OCI-LY3 (cell line): ENCODE data around the gene PXDC1.

Experiments
- H2AFZ ChIP-seq: fragments of 200-600, 300-600 bp; shearing (Covaris generic); 2 replicates; pipeline ENCODE4 v1.6.0; 2014; ENCODE audit warnings: antibody characterized with exemption, low read depth, low read length
- H3K27ac ChIP-seq: fragments of 200-600, 300-600 bp; sonication (generic); 2 replicates; pipeline ENCODE4 v1.5.1; 2014; ENCODE audit warnings: mild to moderate bottlenecking, low read length, moderate library complexity, mixed read lengths
- H3K27me3 ChIP-seq: fragments of 200-600, 300-600 bp; sonication (generic); 2 replicates; pipeline ENCODE4 v1.6.1; 2014; ENCODE audit warnings: low read depth, low read length, mixed read lengths
- H3K36me3 ChIP-seq: fragments of 200-600, 300-600 bp; sonication (generic); replicated peaks from 2 replicates; pipeline ENCODE3; 2014; ENCODE audit warnings: low read depth, low read length, mixed read lengths
- H3K4me1 ChIP-seq: fragments of 300-600, 200-600 bp; sonication (generic); 2 replicates; pipeline ENCODE4 v1.6.1; 2014; ENCODE audit warnings: low read length, mixed read lengths
- H3K4me2 ChIP-seq: fragments of 200-600, 300-600 bp; sonication (generic); 2 replicates; pipeline ENCODE4 v1.6.1; 2014; ENCODE audit warnings: low read length, mixed read lengths
- H3K4me3 ChIP-seq: fragments of 300-600, 200-600 bp; sonication (generic); 2 replicates; pipeline ENCODE4 v1.5.1; 2014; ENCODE audit warnings: antibody characterized with exemption, mild to moderate bottlenecking, low read length, moderate library complexity
- H3K79me2 ChIP-seq: fragments of 300-600, 200-600 bp; shearing (Covaris generic); 2 replicates; pipeline ENCODE4 v1.6.1; 2014; ENCODE audit warnings: mild to moderate bottlenecking, low read length, mixed read lengths
- H3K9ac ChIP-seq: fragments of 300-600, 200-600 bp; shearing (Covaris generic); 2 replicates; pipeline ENCODE4 v1.6.0; 2014; ENCODE audit warnings: mild to moderate bottlenecking, low read length, moderate library complexity
- H3K9me3 ChIP-seq: fragments of 200-600, 300-600 bp; shearing (Covaris generic); 2 replicates; pipeline ENCODE4 v1.6.1; 2014; ENCODE audit warnings: low read length, mixed read lengths; ENCODE audit not compliant: insufficient read depth
- H4K20me1 ChIP-seq: fragments of 200-600, 300-600 bp; sonication (generic); 2 replicates; pipeline ENCODE4 v1.6.1; 2016; ENCODE audit warnings: low read length, mixed read lengths; ENCODE audit not compliant: insufficient read depth
- CTCF ChIP-seq: fragments of 200-600, 300-600 bp; sonication (generic); IDR thresholded peaks from 2 replicates; pipeline ENCODE4 v1.5.1; 2014; ENCODE audit warnings: antibody characterized with exemption, low read length, low read depth
- EZH2phosphoT487 ChIP-seq: fragments of 200-600 bp; shearing (Covaris generic); IDR thresholded peaks from 2 replicates; pipeline ENCODE4 v1.6.1; 2018; ENCODE audit warnings: antibody characterized with exemption, mixed run types, low read depth

Gene PXDC1

GRCh38 chr6:3766214-3766613 lies 14.7 kb upstream of the PXDC1 start:
- no peak overlapping the region for H2AFZ ChIP-seq
- H3K4me3 ChIP-seq = no peak overlapping the region
- H3K79me2 ChIP-seq = no peaks in the 10 kb centered on the region
- no peaks in the 10 kb centered on the region for H3K9me3 ChIP-seq
- H3K4me2 ChIP-seq = no peak overlapping the region
- TF ChIP-seq CTCF (no peak), EZH2phosphoT487 (no peak)
- H3K9ac ChIP-seq = no peak overlapping the region
- no peaks in the 10 kb centered on the region for H4K20me1 ChIP-seq
- H3K27me3 ChIP-seq = no peaks in the 10 kb centered on the region
- no peaks in the 10 kb centered on the region for H3K36me3 ChIP-seq
- no peak overlapping the region for H3K27ac ChIP-seq
- H3K4me1 ChIP-seq = peaks cover 27% of the 10 kb centered on the region

GRCh38 chr6:3765415-3765814 lies 13.9 kb upstream of the PXDC1 start:
- Histone ChIP-seq H3K4me1 (peaks cover 25% of the 10 kb centered on the region), H3K9ac (no peak overlapping the region)

GRCh38 chr6:3764516-3765335 lies 13.2 kb upstream of the PXDC1 start:
- Histone ChIP-seq H3K36me3 (no peaks in the 10 kb centered on the region), H4K20me1 (no peaks in the 10 kb centered on the region), H3K4me1 (peaks cover 18% of the 10 kb centered on the region), H2AFZ (no peak overlapping the region), H3K4me2 (no peak overlapping the region), H3K9me3 (no peaks in the 10 kb centered on the region), H3K9ac (no peak overlapping the region), H3K27me3 (no peaks in the 10 kb centered on the region), H3K79me2 (no peaks in the 10 kb centered on the region), H3K27ac (no peak overlapping the region), H3K4me3 (no peak overlapping the region)
- TF ChIP-seq CTCF = no peak
- TF ChIP-seq EZH2phosphoT487 = no peak

More at GRCh38 chr6:3765415-3765814, 13.9 kb upstream of the PXDC1 start:
- Histone ChIP-seq H3K4me2 (no peak overlapping the region), H3K36me3 (no peaks in the 10 kb centered on the region), H3K27ac (no peak overlapping the region), H3K9me3 (no peaks in the 10 kb centered on the region), H3K79me2 (no peaks in the 10 kb centered on the region), H4K20me1 (no peaks in the 10 kb centered on the region), H2AFZ (no peak overlapping the region), H3K4me3 (no peak overlapping the region), H3K27me3 (no peaks in the 10 kb centered on the region)
- no peak for TF ChIP-seq EZH2phosphoT487
- no peak for TF ChIP-seq CTCF

DNA sequence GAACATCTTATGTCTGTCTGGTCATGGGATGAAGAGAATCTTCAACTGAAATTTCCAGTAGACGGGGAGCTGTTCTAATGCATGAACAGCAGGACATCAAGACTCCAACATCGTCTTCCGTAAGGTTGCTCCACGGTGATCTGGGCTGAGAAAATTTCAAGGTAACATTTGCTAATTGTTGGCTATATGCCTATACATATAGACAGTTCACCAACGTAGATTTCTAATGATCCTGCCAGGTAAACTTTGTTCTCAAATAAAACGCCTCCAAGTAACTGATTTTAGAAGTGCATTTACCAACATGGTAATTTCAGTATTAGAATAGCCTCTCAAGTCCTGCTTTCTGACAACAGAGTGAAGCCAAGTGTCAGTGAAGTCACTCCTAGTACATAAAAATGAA lies 11.3 kb upstream of the PXDC1 start:
- no peak overlapping the region for H3K4me3 ChIP-seq
- no peak overlapping the region for H3K9ac ChIP-seq
- no peak for TF ChIP-seq CTCF
- no peak for TF ChIP-seq EZH2phosphoT487

More for the DNA sequence above, 11.3 kb upstream of the PXDC1 start:
- Histone ChIP-seq H4K20me1 (no peaks in the 10 kb centered on the region), H3K4me1 (peaks cover 11% of the 10 kb centered on the region), H3K27ac (no peak overlapping the region), H3K79me2 (no peaks in the 10 kb centered on the region), H2AFZ (no peak overlapping the region), H3K4me2 (no peak overlapping the region), H3K9me3 (no peaks in the 10 kb centered on the region), H3K36me3 (no peaks in the 10 kb centered on the region), H3K27me3 (no peaks in the 10 kb centered on the region)
